HG03108 (cell line): ENCODE data around the gene CDYL2.
"Not testable (repeated sequence)": the region's sequence is repeated elsewhere in the genome, so short reads cannot be mapped to it uniquely, and the experiment has no call there.

Source experiments
- ATAC-seq: cut with Tn5 transposase; IDR thresholded peaks from one replicate; pipeline ENCODE4 v1.9.1; 2021; ENCODE audit warnings: moderate library complexity; ENCODE audit not compliant: unreplicated experiment

Gene CDYL2

GRCh38 chr16:80809366-80809765 lies 5.0 kb upstream of the CDYL2 start:
- ATAC-seq = no peak

DNA sequence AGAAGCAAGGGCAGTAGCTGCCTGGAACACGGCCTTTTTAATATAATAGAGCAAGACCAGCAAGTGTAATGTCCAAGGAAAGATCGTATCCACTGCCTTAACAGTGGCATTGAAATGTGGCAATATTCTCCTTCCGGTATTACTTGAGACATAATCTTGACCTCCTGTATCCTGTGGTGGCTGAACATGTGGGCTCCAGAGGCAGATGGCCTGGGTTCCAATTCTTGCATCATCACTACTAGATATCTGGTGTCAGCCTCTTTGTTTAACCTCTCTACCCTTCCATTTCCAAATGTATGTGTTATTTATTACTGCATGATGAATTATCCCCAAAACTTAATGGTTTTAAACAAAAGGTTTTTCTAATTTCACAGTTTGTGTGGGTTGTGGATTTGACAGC lies 3.5 kb upstream of the CDYL2 start:
- ATAC-seq = no peak

- ATAC-seq = no peak
These were observed 2.5 kb upstream of the CDYL2 start for GRCh38 chr16:80806927-80807340.

GRCh38 chr16:80806289-80806688 lies 1.9 kb upstream of the CDYL2 start:
- ATAC-seq = no peak

GRCh38 chr16:80804056-80804525 lies 307 bp downstream of the CDYL2 start:
- ATAC-seq = no peak

- ATAC-seq = no peak
These were observed 901 bp downstream of the CDYL2 start for GRCh38 chr16:80803339-80804055.

DNA sequence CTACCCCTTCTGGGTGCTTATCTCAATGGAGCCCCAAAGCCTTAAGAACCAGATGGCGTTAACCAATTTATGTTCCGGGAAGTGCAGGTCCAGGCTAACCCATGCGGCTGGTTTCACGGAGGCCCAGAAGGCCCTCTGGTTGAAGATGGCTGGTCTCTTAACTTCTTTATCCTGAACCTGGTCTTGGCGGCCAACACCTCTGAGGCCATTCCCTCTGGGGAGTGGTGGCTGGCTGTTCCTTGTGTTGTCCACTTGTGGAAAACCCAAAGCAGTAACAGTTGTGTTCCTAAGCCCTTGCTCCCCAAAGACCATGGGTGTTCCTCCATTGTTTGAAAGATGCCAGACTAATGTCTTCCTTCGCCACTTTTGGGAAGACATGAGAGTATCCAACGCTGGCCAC lies 1.5 kb downstream of the CDYL2 start:
- ATAC-seq = no peak

GRCh38 chr16:80802138-80802537 lies 2.3 kb downstream of the CDYL2 start:
- ATAC-seq = no peak

DNA sequence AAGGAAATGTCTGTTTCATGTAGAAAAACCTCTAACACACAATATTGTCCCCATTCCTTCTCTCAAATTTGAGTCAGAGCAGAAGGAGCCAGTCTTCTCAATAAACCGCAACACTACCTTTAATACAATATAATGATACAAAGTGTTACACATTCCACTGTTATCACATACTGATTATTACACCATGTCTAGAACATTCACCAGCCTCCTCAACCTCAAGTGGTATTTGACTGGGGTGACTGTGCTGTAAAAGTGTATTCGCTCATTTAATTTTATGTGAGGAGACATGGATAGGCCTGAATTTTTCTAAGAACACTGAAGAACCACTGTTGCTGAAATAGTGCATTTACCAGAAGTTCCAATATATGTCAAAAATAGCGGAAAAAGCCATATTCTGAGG lies 10.3 kb downstream of the CDYL2 start:
- no peak for ATAC-seq

DNA sequence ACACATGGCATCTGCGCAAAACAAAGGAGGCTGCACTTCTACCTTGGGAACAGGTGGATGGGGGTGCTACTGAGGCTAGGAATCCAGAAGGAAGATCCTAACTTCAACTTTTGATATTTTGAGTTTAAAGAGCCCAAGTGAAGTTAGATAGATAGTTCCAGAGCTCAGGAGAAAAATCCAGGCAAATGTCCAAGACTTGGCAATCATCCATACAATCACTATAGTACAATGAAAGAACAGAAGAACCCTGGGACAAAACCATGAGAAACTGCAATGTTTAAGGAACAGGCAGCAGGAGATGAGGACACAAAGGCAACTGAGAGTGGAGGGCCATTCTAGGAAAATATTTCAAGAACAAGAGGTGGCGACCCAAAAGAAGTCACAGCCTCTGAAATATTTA lies 12.4 kb downstream of the CDYL2 start:
- ATAC-seq = no peak

- ATAC-seq = no peak
These were observed 13.0 kb downstream of the CDYL2 start for GRCh38 chr16:80791411-80791810.

- no peak for ATAC-seq
These were observed 13.6 kb downstream of the CDYL2 start for GRCh38 chr16:80790751-80791150.

- no peak for ATAC-seq
These were observed 16.4 kb downstream of the CDYL2 start for GRCh38 chr16:80788027-80788426.

DNA sequence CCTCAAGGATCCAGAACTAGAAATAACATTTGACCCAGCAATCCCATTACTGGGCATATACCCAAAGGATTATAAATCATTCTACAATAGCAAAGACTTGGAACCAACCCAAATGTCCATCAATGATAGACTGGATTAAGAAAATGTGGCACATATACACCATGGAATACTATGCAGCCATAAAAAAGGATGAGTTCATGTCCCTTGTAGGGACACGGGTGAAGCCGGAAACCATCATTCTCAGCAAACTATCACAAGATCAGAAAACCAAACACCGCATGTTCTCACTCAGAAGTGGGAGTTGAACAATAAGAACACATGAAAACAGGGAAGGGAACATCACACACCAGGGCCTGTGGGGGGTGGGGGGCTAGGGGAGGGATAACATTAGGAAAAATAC lies 17.8 kb downstream of the CDYL2 start:
- ATAC-seq = not testable (repeated sequence)

DNA sequence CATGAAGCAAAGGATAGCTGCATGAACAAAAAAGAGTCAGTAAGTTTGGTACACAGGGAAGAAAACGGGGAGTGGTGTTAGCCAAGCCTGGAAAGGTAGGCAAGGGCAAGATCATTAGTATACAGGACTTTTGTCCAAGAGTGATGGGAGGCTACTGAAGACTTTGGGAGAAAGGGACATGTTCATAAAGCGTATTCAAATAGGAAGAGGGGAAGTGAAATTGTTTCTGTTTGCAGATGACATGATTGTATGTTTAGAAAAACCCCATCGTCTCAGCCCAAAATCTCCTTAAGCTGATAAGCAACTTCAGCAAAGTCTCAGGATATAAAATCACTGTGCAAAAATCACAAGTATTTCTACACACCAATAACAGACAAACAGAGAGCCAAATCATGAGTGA lies 19.4 kb downstream of the CDYL2 start:
- ATAC-seq = no peak

DNA sequence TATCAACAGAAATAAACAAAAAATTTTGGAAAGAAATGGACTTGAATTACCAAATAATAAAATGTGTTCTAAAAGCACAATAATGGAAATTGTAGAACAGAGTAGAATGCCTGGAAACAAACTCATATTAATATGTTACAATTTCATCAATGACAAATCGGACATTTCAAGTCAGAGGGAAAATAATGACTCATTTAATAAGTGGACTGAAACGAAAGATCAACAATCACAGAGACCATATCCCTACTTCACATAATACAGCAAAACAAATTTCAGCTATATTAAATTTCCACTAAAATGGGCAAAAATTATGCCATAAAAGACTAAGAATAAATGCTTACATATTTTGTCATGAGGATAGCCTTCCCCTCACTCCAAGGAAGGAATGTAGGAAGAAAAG lies 25.7 kb downstream of the CDYL2 start:
- ATAC-seq = no peak

DNA sequence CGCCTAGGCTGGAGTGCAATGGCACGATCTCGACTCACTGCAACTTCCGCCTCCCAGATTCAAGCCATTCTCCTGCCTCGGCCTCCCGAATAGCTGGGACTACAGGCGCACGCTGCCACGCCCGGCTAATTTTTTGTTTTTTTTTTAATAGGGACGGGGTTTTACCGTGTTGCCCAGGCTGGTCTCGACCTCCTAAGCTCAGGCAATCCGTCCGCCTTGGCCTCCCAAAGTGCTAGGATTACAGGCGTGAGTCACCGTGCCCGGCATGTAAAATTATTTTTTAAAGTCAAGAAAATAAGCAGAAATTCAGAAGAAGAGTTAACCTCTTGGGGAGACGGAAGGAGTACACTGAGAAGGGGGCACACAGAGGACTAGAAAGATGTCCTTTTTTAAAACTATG lies 27.5 kb downstream of the CDYL2 start:
- ATAC-seq = no peak

DNA sequence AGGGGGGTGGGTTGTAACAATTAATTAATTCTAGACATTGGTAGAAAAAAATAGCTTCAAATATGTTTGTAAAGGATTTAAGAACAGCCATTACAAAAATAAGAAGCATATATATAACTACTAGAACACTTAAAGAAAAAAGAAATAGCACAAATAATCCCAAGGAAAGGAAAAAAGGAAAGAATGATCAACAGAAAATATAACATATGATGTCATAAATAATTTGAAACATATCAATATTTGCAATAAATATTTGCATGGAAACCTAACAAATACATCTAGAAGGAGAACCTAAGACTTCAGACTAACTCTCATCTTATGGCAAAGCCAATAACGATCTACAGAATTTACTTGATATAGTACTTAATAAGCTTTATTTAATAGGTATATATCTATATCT lies 28.9 kb downstream of the CDYL2 start:
- ATAC-seq = no peak

DNA sequence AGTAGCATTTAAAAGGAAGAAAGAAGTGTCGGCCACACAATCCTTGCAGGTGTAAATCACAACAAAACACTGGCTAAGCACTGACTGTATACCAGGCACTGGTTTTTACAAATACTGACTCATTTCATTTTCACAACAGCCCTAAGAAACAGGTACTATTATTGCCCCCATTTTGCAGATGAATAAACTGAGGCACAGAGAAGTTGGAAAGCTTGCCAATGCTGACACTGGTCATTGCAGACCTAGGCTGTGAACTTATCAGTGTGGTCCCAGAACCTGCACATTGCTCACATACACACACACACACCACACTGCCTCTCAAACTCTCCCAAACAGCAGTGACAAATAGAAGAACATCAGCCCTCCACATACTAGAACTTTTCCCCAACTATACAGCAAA lies 37.6 kb downstream of the CDYL2 start:
- ATAC-seq = no peak

GRCh38 chr16:80759419-80760162 lies 44.8 kb downstream of the CDYL2 start:
- no peak for ATAC-seq

DNA sequence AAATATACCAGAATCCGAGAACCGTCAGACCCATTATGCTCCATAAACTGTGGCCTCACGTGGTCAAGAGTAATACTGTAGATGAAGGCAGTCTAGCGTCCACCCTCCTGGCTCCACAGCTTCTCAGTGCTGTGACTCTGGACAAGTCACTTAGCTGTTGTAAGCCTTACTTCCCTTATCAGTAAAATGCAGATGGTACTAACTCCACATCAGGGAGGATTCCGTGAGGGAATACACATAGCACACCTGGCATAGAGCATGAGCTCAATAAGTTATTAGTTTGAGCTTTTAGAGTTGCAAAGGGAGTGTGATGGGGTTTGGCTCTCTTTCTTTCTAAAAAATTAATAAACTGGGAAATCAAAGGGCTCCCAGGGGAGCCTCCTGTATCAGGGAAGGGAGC lies 49.9 kb downstream of the CDYL2 start:
- ATAC-seq = no peak

- no peak for ATAC-seq
These were observed 51.9 kb downstream of the CDYL2 start for GRCh38 chr16:80752541-80752940.

DNA sequence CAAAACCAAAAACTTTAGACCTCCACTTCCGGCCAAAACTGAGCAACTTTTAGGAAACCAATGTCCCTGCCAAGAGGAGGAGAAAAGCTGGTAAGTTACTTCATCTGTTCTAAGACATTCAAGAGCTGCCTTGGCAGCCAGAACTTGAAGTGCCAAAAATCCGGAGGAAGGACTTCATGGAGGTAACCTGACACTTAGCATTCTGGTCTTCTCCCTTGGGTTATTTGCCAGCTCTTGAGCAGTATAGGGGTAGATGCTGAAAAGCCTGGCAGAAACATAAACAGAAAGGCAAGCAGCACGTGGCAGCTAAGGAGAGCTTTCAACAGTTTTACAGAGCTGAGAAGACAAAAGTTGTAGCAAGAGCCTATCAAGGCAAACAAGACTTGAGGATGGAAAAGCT lies 53.2 kb downstream of the CDYL2 start:
- ATAC-seq = no peak
